Stimulated activated CD8-positive, alpha-beta memory T cell treated with anti-CD3 and anti-CD28 coated beads, Interleukin-12 subunit alpha, Interleukin-12 subunit beta, amount 100 ng/mL, for 4 hours (primary cell): ENCODE results near the gene BLNK.
"Not testable (repeated sequence)": the region's sequence is repeated elsewhere in the genome, so short reads cannot be mapped to it uniquely, and the experiment has no call there.

Source experiments
- DNase-seq: peaks from one replicate; pipeline ENCODE4 v3.0.0-alpha.2; 2020; ENCODE audit warnings: low read depth

BLNK gene

GRCh38 chr10:96225119-96225518 lies 46.2 kb downstream of the BLNK start:
- DNase-seq, result no peak

- no peak for DNase-seq
These were observed 48.5 kb downstream of the BLNK start for GRCh38 chr10:96222908-96223307.

- DNase-seq, result no peak
These were observed 48.9 kb downstream of the BLNK start for GRCh38 chr10:96222441-96222840.

GRCh38 chr10:96218826-96219225 lies 52.5 kb downstream of the BLNK start:
- DNase-seq, result no peak

- DNase-seq, result no peak
These were observed 53.7 kb downstream of the BLNK start for GRCh38 chr10:96217711-96218110.

DNA sequence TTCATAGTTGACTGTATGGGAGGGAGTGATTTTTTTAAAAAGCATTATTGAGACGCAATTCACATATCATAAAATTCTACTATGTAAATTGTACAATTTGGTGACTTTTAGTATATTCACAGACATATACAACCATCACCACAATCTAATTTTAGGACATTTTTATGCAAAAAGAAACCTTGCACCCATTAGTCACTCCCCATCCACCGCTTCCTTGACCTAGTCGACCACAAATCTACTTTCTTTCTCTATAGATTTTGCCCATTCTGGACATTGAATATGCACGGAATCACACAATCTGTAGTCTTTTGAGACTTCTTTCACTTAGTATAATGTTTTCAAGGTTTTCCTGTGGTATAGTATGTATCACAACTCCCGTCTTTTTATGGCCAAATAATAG lies 54.6 kb downstream of the BLNK start:
- no peak for DNase-seq

GRCh38 chr10:96212911-96213310 lies 58.5 kb downstream of the BLNK start:
- DNase-seq, result no peak

DNA sequence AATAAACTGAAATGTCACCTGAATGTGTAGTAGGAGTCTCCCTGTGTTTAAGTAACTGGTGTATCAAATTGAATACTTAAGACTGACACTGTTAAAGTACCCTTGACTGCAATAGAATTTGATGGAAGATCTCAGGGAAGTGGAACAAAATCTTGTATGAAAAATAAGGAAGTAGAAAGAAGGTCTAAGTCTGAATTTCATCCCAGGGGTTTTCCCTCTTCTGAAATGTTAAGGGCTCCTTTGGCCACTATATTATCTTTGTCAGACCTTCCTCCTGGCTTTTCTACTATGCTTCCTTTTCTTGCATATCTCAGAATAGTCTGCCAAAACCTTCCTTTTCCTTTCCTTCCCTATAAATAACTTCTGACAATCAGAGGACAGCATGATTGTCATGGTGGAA lies 59.6 kb downstream of the BLNK start:
- no peak for DNase-seq

DNA sequence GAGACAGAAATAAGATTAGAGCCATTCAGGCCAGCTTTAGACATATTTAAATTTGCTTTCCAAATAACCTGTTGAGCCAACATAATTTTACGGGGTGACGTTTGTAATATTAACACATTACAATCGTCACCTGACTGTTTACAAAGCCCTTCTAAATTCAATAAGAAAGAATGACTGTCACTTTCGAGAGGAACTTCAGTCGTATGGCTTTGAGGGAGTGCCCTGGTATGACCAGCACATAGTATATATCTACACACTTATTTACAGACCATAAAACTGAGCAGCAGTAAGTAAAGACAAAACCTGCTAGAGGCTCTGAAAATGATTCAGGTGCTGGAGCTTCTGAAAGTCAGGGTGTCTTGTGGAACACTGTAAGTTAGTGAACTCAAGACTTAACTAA lies 62.4 kb downstream of the BLNK start:
- no peak for DNase-seq

- DNase-seq, result no peak
These were observed 63.1 kb downstream of the BLNK start for GRCh38 chr10:96208271-96208670.

DNA sequence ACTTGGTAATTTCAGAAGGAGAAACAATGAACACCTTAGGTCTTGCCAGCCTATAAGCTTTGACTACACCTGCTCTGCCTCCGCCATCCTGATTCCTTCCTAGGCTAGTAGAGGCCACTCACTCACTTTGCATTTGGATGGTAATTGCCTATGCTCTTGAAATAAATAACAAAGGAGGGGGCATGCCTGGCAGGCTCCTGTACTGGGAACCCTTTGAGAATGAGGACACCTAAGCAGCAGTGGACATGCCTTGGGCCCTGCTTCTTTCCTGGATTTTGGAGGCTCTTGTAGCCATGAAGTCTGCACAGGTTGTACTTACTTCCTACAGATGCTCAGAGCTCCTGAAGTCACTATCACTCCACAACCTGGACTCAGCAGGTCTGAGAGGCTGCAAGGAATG lies 65.8 kb downstream of the BLNK start:
- DNase-seq, result no peak

- no peak for DNase-seq
These were observed 69.8 kb downstream of the BLNK start for GRCh38 chr10:96201525-96201924.

DNA sequence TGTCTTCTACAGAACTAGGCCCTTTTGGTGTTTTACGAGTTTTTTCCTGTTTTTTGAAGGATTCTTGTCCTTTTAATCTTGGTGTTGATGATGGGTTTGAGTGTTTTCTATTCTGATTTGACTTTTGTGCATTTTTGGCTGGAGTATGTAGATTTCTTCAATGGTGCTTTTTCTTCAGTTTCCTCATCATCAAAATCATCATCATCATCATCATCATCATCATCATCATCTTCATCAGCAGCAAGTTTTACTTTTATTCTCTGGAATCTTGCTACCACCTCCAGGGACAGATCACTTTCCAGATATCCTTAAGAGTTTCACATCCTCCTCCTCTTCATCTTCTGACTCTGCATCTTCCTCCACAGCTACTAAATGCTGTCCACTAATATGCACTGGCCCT lies 81.9 kb downstream of the BLNK start:
- not testable (repeated sequence) for DNase-seq

DNA sequence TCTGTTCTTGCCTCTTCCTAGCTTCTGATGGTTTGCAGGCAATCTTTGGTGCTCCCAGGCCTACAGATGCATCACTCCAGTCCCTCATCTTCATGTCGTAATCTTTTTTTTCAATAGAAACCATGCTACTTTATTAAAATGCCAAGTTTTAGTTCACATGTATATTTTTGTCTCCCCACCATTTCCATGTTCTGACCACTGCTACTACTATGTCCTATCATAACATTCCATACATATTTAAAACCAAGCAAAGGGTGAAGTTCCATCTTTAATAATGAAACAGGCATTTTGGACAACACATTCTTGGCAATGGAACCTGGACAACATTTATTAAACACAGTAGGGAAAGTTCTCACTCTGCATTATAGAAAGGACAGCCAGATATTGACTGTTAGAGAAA lies 82.5 kb downstream of the BLNK start:
- DNase-seq, result no peak

GRCh38 chr10:96188421-96188820 lies 82.9 kb downstream of the BLNK start:
- DNase-seq, result no peak

DNA sequence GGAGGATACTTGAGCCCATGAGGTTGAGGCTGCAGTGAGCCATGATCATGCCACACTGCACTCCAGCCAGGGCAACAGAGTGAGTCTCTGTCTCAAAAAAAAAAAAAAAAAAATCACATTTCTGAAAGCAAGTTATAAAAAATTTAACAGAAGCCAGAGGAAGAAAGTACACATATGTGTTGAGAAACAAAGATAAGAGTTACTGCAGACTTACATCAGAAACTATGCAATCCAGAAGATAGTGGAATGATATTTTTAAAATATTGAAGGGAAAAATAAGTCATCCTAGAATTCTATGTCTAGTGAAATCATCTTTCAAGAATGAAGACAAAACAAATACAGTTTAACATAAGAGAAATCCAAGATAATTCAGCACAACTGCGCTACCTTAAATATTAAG lies 94.4 kb downstream of the BLNK start:
- no peak for DNase-seq

GRCh38 chr10:96172666-96173065 lies 98.7 kb downstream of the BLNK start:
- DNase-seq, result no peak

DNA sequence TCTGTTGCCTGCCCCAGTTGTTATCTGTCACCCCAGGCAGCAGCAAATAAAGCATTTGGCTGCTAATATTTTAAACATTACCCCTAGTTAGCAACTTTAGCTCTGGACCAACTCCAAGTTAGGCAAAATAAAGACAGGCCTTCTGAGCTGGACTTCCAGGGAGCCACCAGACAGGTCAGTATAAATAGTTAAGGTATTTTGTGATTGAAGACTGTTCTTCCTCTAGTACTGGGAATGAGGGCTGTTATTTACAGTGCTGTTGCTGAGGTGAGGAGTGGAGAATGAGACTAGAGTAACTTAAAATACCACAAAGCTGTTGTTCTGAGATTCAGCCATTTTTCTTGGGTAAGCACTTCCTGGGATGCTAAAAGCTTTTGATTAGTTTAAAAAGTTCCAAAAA lies 101.1 kb downstream of the BLNK start:
- no peak for DNase-seq

DNA sequence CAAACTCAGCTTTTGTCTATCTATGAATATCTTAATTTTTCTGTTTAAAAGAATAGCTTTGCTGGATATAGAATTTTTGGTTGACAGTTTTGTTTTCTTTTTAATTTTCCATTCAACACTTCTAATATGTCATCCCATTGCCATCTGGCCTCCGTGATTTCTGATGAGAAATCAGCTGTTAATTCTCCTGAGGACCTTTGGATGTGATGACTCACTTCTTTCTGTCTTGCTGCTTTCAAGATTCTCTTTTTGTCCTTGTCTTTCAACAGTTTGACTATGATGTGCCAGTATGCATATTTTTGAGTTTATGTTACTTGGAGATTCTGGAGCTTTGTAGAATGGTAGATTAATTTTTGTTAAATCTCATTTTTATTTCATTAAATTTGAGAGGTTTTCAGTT lies 102.8 kb downstream of the BLNK start:
- DNase-seq, result no peak

GRCh38 chr10:96165726-96166125 lies 105.6 kb downstream of the BLNK start:
- DNase-seq, result no peak

GRCh38 chr10:96153070-96153469 lies 118.3 kb downstream of the BLNK start:
- no peak for DNase-seq

- no peak for DNase-seq
These were observed 118.9 kb downstream of the BLNK start for GRCh38 chr10:96152437-96152836.
